ENCODE results near the gene SLC30A2. TPM values are rescaled to one million over a fixed set of nuclear protein-coding genes. Genes with fewer than 3 reads are reported as not detected.

The SLC30A2 gene
- total and polyA plus RNA-seq, 2 of the 13 experiments (the other 11 are each of a cell fraction or from before 2014, with no cell fraction given) = not detected

DNA sequence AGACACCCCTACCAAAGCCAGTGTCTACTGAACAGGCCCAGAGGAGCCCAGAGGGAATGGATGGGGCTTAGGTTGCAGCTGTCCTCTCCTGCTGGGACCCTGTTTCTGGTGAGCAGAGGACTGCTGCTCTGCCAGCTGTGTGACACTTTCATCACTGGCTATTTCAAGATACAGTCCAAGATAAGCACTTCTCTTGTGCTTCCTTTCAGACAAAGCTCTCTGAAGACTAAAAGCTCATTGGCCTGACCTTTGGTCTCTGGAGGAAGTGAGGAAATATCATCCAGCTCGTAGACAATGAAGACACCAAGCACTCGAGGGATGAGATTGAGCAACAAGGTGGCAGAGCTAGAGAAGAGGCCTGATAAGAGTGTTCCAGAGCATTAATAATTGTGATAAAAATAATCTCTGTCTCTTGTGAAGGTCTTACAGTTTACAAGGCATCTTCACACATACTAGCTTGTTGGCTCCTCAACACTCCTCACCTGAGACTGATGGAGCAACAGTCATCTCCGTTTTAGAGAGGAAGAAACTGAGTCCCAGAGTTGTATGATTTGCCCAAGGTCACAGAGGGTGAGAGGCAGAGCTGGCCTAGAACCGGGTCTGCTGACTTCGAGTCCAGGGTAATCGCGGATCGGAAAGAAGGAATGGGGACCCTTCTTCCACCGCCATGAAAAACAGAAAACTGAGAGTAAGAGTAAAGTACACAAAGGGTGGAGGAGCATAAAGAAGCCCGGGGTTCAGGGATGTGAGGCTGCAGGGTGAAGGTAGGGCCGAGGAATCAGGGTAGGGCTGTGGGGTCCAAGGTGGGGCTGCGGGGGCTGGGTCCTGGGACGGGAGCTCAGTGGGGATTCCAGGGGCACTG, 48.7 kb downstream of the SLC30A2 start (continued):
- TF ChIP-seq NR2F6 (IDR thresholded peaks at IDR 0.05) = peak; percentile 56
- TF ChIP-seq NR2F6 (CRISPR knock-in tag; IDR thresholded peaks at IDR 0.05) = peak; percentile 71
- TF ChIP-seq, protein P1, sequence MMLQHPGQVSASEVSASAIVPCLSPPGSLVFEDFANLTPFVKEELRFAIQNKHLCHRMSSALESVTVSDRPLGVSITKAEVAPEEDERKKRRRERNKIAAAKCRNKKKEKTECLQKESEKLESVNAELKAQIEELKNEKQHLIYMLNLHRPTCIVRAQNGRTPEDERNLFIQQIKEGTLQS (CRISPR knock-in tag; IDR thresholded peaks at IDR 0.05) = no peak; the same call in 1 of the 2 replicates
- no peak for TF ChIP-seq ZSCAN22 (CRISPR knock-in tag; IDR thresholded peaks at IDR 0.05)
- TF ChIP-seq, protein P2, sequence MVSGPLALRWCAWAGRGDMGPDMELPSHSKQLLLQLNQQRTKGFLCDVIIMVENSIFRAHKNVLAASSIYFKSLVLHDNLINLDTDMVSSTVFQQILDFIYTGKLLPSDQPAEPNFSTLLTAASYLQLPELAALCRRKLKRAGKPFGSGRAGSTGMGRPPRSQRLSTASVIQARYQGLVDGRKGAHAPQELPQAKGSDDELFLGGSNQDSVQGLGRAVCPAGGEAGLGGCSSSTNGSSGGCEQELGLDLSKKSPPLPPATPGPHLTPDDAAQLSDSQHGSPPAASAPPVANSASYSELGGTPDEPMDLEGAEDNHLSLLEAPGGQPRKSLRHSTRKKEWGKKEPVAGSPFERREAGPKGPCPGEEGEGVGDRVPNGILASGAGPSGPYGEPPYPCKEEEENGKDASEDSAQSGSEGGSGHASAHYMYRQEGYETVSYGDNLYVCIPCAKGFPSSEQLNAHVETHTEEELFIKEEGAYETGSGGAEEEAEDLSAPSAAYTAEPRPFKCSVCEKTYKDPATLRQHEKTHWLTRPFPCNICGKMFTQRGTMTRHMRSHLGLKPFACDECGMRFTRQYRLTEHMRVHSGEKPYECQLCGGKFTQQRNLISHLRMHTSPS (CRISPR knock-in tag; IDR thresholded peaks at IDR 0.05; ENCODE audit: low read depth) = no peak
- TF ChIP-seq MIXL1 (CRISPR knock-in tag; IDR thresholded peaks at IDR 0.05) = 0 out of 2 replicates have a peak, but pooled peaks have one; percentile 50
- no peak for TF ChIP-seq CHCHD3 (CRISPR knock-in tag; IDR thresholded peaks at IDR 0.05)
- no peak for TF ChIP-seq TBL1XR1 (IDR thresholded peaks at IDR 0.05; ENCODE audit: borderline replicate concordance, low read length, partially characterized antibody)
- TF ChIP-seq ZNF564 (CRISPR knock-in tag; IDR thresholded peaks at IDR 0.05) = 0 out of 2 replicates have a peak, but pooled peaks have one; percentile 4
- TF ChIP-seq NR2C2 (CRISPR knock-in tag; IDR thresholded peaks at IDR 0.05; ENCODE audit: borderline replicate concordance) = 0 out of 2 replicates have a peak, but pooled peaks have one; percentile 52
- TF ChIP-seq, protein P3, sequence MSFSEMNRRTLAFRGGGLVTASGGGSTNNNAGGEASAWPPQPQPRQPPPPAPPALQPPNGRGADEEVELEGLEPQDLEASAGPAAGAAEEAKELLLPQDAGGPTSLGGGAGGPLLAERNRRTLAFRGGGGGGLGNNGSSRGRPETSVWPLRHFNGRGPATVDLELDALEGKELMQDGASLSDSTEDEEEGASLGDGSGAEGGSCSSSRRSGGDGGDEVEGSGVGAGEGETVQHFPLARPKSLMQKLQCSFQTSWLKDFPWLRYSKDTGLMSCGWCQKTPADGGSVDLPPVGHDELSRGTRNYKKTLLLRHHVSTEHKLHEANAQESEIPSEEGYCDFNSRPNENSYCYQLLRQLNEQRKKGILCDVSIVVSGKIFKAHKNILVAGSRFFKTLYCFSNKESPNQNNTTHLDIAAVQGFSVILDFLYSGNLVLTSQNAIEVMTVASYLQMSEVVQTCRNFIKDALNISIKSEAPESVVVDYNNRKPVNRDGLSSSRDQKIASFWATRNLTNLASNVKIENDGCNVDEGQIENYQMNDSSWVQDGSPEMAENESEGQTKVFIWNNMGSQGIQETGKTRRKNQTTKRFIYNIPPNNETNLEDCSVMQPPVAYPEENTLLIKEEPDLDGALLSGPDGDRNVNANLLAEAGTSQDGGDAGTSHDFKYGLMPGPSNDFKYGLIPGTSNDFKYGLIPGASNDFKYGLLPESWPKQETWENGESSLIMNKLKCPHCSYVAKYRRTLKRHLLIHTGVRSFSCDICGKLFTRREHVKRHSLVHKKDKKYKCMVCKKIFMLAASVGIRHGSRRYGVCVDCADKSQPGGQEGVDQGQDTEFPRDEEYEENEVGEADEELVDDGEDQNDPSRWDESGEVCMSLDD (CRISPR knock-in tag; IDR thresholded peaks at IDR 0.05; ENCODE audit: borderline replicate concordance) = no peak
- no peak for TF ChIP-seq ZNF879 (CRISPR knock-in tag; IDR thresholded peaks at IDR 0.05)
- 0 out of 2 replicates have a peak, but pooled peaks have one; percentile 28 for TF ChIP-seq POGZ (CRISPR knock-in tag; IDR thresholded peaks at IDR 0.05)
- 0 out of 2 replicates have a peak, but pooled peaks have one; percentile 34 for TF ChIP-seq RXRB (CRISPR knock-in tag; IDR thresholded peaks at IDR 0.05; ENCODE audit: borderline replicate concordance)
- TF ChIP-seq POLR2A (IDR thresholded peaks at IDR 0.05; ENCODE audit: insufficient read depth in 1 of 2, low read depth in 2 of 2, low read length in 2 of 2) = peak in 1 of 2 experiments; percentile 50; a peak in 2 of 4 replicates
- TF ChIP-seq ZNF775 (CRISPR knock-in tag; IDR thresholded peaks at IDR 0.05; ENCODE audit: borderline replicate concordance) = no peak
- TF ChIP-seq ELF4 (CRISPR knock-in tag; IDR thresholded peaks at IDR 0.05; ENCODE audit: borderline replicate concordance) = no peak
- no peak for TF ChIP-seq EHMT2 (IDR thresholded peaks at IDR 0.05; ENCODE audit: borderline replicate concordance, low read depth, low read length)
- TF ChIP-seq GABPA (IDR thresholded peaks at IDR 0.05; ENCODE audit: low read depth, low read length) = no peak
- peak; percentile 59 for TF ChIP-seq GABPA (CRISPR knock-in tag; IDR thresholded peaks at IDR 0.05; ENCODE audit: low read depth)
- TF ChIP-seq SALL2 (CRISPR knock-in tag; IDR thresholded peaks at IDR 0.05) = 0 out of 2 replicates have a peak, but pooled peaks have one; percentile 46
- no peak for TF ChIP-seq SNRNP70 (IDR thresholded peaks at IDR 0.05; ENCODE audit: low read depth, low read length)
- TF ChIP-seq, protein P4, sequence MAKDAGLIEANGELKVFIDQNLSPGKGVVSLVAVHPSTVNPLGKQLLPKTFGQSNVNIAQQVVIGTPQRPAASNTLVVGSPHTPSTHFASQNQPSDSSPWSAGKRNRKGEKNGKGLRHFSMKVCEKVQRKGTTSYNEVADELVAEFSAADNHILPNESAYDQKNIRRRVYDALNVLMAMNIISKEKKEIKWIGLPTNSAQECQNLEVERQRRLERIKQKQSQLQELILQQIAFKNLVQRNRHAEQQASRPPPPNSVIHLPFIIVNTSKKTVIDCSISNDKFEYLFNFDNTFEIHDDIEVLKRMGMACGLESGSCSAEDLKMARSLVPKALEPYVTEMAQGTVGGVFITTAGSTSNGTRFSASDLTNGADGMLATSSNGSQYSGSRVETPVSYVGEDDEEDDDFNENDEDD (CRISPR knock-in tag; IDR thresholded peaks at IDR 0.05; ENCODE audit: borderline replicate concordance) = 0 out of 2 replicates have a peak, but pooled peaks have one; percentile 6
- TF ChIP-seq ZNF431 (CRISPR knock-in tag; IDR thresholded peaks at IDR 0.05; ENCODE audit: borderline replicate concordance, low read depth) = no peak
- peak; percentile 45; the same call in 1 of the 2 replicates for TF ChIP-seq NCOR1 (IDR thresholded peaks at IDR 0.05; ENCODE audit: borderline replicate concordance, low read length)
